GM12892 (cell line): ENCODE data around the gene ATAD3B.

Experiments used
- POLR2A ChIP-seq: IDR thresholded peaks from 2 replicates; pipeline ENCODE4 v1.6.1; 2011; ENCODE audit warnings: low read depth, low read length, control low read depth
- POLR2AphosphoS5 ChIP-seq: IDR thresholded peaks from 2 replicates; pipeline ENCODE4 v1.6.1; 2011; ENCODE audit warnings: low read depth, low read length, control low read depth
- TAF1 ChIP-seq: IDR thresholded peaks from 2 replicates; pipeline ENCODE4 v1.6.1; 2011; ENCODE audit warnings: low read depth, mild to moderate bottlenecking, control low read depth, low read length, borderline replicate concordance

GRCh38 chr1:1510912-1511532 is 39.5 kb downstream of the ATAD3B start:
- TF ChIP-seq POLR2A (no peak), POLR2AphosphoS5 (no peak), TAF1 (no peak)
